KMS-11 (cell line): Measurements from ENCODE around the gene KRTAP10-1.

Experiments
- H2AFZ ChIP-seq: fragments of 200-600 bp; sonication (generic); 2 replicates; pipeline ENCODE4 v1.6.1; 2016; ENCODE audit warnings: antibody characterized with exemption, mixed run types, low read depth
- H3K27ac ChIP-seq: fragments of 200-600 bp; sonication (generic); 2 replicates; pipeline ENCODE4 v1.6.1; 2016; ENCODE audit warnings: mild to moderate bottlenecking, mixed run types
- H3K27me3 ChIP-seq: fragments of 200-600 bp; sonication (generic); 2 replicates; pipeline ENCODE4 v1.6.1; 2017; ENCODE audit warnings: mild to moderate bottlenecking, low read depth, mixed run types, moderate library complexity; ENCODE audit not compliant: insufficient read depth
- H3K36me3 ChIP-seq: fragments of 200-600 bp; sonication (generic); 2 replicates; pipeline ENCODE4 v1.6.1; 2017; ENCODE audit warnings: mild to moderate bottlenecking, mixed run types; ENCODE audit not compliant: insufficient read depth
- H3K4me1 ChIP-seq: fragments of 200-600 bp; sonication (generic); 2 replicates; pipeline ENCODE4 v1.6.1; 2016; ENCODE audit warnings: mild to moderate bottlenecking, low read depth, mixed run types; ENCODE audit not compliant: poor library complexity, severe bottlenecking
- H3K4me2 ChIP-seq: fragments of 200-600 bp; sonication (generic); 2 replicates; pipeline ENCODE4 v1.7.0; 2016; ENCODE audit warnings: mild to moderate bottlenecking, mixed run types
- H3K4me3 ChIP-seq: fragments of 200-600 bp; sonication (generic); IDR thresholded peaks from 2 replicates; pipeline ENCODE4 v1.6.1; 2017; ENCODE audit warnings: low read depth, low read length, mixed read lengths; ENCODE audit not compliant: insufficient read depth
- H3K79me2 ChIP-seq: fragments of 200-600 bp; sonication (generic); 2 replicates; pipeline ENCODE4 v1.6.1; 2016; ENCODE audit warnings: low read depth, mixed run types; ENCODE audit not compliant: insufficient read depth
- H3K9ac ChIP-seq: fragments of 200-600 bp; sonication (generic); 2 replicates; pipeline ENCODE4 v1.6.1; 2016; ENCODE audit warnings: mild to moderate bottlenecking, mixed run types
- H4K20me1 ChIP-seq: fragments of 200-600 bp; sonication (generic); 2 replicates; pipeline ENCODE4 v1.6.1; 2016; ENCODE audit warnings: mild to moderate bottlenecking, mixed run types; ENCODE audit not compliant: insufficient read depth
- CTCF ChIP-seq: fragments of 200-600 bp; sonication (generic); conservative IDR thresholded peaks from 2 replicates; pipeline ENCODE4 v1.6.1; 2017; ENCODE audit warnings: low read depth, mild to moderate bottlenecking, antibody characterized with exemption, low read length, moderate library complexity, mixed read lengths

Gene KRTAP10-1

GRCh38 chr21:44539991-44540666 is at the start of gene KRTAP10-1:
Gene KRTAP10-1 (minus strand): TSS chr21:44540195. CDS start chr21:44540150, 45 bp downstream.
- Histone ChIP-seq H3K9ac (no peak within 1 kb of the TSS), H3K27me3 (peaks cover 77% of the 10 kb centered on the region), H3K4me3 (no peak within 1 kb of the TSS), H3K4me2 (no peak within 1 kb of the TSS), H4K20me1 (no peaks in the 10 kb centered on the region), H3K79me2 (no peaks in the 10 kb centered on the region), H3K36me3 (no peaks in the 10 kb centered on the region), H2AFZ (no peak within 1 kb of the TSS), H3K4me1 (no peaks in the 10 kb centered on the region), H3K27ac (no peak within 1 kb of the TSS)
- TF ChIP-seq CTCF: no peak

GRCh38 chr21:44589094-44589493 is 49.1 kb upstream of the KRTAP10-1 start:
- H3K27ac ChIP-seq: no peak overlapping the region
- no peak overlapping the region for H3K9ac ChIP-seq
- no peak overlapping the region for H2AFZ ChIP-seq
- H3K36me3 ChIP-seq: no peaks in the 10 kb centered on the region
- H3K4me1 ChIP-seq: no peaks in the 10 kb centered on the region
- no peaks in the 10 kb centered on the region for H3K79me2 ChIP-seq
- TF ChIP-seq CTCF: no peak
- H3K27me3 ChIP-seq: peaks cover 30% of the 10 kb centered on the region; the same call in 1 of the 2 replicates
- H3K4me2 ChIP-seq: no peak overlapping the region
- no peaks in the 10 kb centered on the region for H4K20me1 ChIP-seq
- no peak overlapping the region for H3K4me3 ChIP-seq

GRCh38 chr21:44585892-44586291 is 45.9 kb upstream of the KRTAP10-1 start:
- H2AFZ ChIP-seq: no peak overlapping the region
- H3K79me2 ChIP-seq: no peaks in the 10 kb centered on the region
- no peak overlapping the region for H3K9ac ChIP-seq
- no peak overlapping the region for H3K4me2 ChIP-seq
- H3K4me3 ChIP-seq: no peak overlapping the region
- no peaks in the 10 kb centered on the region for H4K20me1 ChIP-seq
- H3K4me1 ChIP-seq: no peaks in the 10 kb centered on the region
- no peak overlapping the region for H3K27ac ChIP-seq
- TF ChIP-seq CTCF: no peak
- H3K36me3 ChIP-seq: no peaks in the 10 kb centered on the region
- peaks cover 37% of the 10 kb centered on the region; the same call in 1 of the 2 replicates for H3K27me3 ChIP-seq

- no peak for TF ChIP-seq CTCF
- no peak overlapping the region for H3K4me2 ChIP-seq
- no peak overlapping the region for H3K9ac ChIP-seq
Measured at GRCh38 chr21:44583800-44584147, 43.8 kb upstream of the KRTAP10-1 start.

More at GRCh38 chr21:44583800-44584147, 43.8 kb upstream of the KRTAP10-1 start:
- H3K4me3 ChIP-seq: no peak overlapping the region
- no peaks in the 10 kb centered on the region for H3K36me3 ChIP-seq
- H3K4me1 ChIP-seq: no peaks in the 10 kb centered on the region
- no peaks in the 10 kb centered on the region for H3K79me2 ChIP-seq
- peaks cover 36% of the 10 kb centered on the region; the same call in 1 of the 2 replicates for H3K27me3 ChIP-seq
- H3K27ac ChIP-seq: no peak overlapping the region
- H4K20me1 ChIP-seq: no peaks in the 10 kb centered on the region
- H2AFZ ChIP-seq: no peak overlapping the region
